GM21381 (cell line): ENCODE measurements around the gene MAGI1.

ENCODE experiments used
- ATAC-seq: cut with Tn5 transposase; IDR thresholded peaks from one replicate; pipeline ENCODE4 v1.9.1; 2021; ENCODE audit warnings: mild to moderate bottlenecking, moderate library complexity; ENCODE audit not compliant: unreplicated experiment

MAGI1 gene

DNA sequence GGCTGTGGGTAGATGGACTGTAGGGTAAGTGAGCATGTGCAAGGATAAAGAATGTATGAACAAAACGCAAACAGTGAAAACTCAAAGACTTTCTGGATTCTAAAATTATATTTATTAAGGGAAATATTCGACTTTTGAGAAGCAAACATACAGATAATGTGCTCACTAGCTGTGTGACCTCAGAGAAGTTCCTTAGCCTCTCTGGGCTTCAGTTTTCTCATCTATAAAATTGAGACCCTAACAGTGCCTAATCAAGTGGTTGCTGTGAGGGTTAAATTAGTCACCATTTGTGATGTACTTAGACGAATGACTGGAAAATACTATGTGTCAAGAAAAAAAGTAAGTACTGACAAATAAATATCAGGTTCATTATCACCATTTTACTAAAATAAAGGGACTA, 261.7 kb downstream of the MAGI1 start:
- ATAC-seq: no peak

DNA sequence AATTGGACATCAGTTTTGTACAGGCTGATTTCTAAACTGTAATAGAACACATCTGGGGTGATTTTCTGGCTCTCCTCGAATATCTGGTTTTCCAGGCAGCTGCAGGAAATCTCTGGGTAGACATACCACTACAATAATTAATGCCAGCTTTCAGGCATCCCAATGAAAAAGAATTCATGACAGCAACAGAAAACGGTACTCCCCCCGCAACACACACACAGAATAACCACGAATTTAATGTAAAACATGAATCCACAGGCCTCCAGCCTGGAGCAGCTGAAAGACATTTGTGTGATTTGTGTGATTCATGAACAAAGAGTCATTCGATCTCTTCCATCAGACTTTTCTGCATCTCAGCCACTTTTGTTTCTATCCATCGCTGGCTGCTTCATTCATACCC, 262.2 kb downstream of the MAGI1 start:
- ATAC-seq: no peak

DNA sequence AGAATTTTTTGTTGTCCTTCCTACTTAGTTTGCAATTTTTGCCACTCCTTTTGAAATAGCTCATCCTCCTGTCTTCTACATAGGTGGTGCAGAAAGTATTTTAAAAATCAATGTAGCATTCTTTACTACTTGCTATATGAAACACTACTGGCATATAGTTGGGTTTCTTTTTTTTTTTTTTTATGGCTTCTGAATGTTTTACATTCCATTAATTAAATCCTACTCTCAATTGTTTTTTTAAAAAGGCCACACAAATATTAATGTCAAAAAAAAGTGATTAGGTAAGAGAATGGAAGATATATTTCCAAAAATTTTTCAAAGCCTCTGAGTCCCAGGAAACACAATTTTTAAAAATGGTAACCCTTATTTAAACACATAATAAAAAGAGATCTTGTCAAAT, 262.6 kb downstream of the MAGI1 start:
- no peak for ATAC-seq

DNA sequence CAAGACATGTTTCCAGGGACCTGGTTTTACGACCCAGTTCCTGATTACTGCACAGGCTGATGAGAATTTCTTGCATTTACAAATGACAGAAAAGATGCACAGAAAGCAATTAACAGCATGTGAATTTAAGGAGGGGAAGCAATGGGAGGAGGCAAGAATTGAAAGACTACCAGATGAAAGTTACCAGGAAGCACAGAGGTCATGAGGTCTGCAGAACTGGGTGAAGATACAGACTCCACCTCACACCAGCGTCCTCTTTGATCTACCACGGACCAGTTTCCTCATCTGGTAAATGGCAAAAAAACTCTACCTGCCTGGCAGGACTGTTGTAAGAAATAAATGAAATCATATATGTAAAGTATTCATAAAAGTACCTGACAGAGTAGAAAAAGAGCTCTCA, 266.0 kb downstream of the MAGI1 start:
- ATAC-seq: no peak

DNA sequence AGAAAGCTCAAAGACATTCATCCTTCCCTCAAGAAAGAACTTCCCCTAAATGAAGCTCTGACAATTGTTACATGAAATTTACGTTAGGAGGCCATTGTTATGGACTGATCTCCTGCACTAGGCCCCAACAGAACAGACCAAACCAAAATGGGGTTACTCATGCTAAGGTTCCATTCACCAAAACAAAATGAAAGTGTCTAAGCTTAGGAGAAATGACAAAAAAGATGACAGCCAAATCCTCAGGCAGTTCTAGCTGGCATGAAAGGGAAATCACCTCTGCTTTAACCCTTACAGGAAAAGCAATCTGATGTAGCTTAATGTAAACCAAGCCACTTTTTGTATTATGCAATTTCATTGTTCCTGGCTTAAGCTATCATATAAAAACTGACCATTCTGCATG, 271.2 kb downstream of the MAGI1 start:
- no peak for ATAC-seq

DNA sequence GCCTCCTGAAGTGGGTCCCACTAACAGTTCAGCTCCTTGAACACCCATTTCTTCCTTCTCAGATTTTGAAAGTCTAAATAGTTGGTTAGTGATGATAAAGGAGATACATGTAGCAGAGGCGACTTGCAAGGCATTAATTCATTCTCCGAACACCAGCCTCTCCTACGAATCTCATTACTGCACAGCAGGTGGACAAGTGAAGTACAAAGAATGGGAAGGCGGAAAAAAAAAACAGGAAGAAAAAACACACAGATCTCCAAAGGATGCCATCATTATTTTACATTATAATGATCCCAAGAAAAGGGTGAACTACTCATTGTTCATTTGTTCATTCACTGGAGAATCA, 276.5 kb downstream of the MAGI1 start:
- ATAC-seq: no peak

DNA sequence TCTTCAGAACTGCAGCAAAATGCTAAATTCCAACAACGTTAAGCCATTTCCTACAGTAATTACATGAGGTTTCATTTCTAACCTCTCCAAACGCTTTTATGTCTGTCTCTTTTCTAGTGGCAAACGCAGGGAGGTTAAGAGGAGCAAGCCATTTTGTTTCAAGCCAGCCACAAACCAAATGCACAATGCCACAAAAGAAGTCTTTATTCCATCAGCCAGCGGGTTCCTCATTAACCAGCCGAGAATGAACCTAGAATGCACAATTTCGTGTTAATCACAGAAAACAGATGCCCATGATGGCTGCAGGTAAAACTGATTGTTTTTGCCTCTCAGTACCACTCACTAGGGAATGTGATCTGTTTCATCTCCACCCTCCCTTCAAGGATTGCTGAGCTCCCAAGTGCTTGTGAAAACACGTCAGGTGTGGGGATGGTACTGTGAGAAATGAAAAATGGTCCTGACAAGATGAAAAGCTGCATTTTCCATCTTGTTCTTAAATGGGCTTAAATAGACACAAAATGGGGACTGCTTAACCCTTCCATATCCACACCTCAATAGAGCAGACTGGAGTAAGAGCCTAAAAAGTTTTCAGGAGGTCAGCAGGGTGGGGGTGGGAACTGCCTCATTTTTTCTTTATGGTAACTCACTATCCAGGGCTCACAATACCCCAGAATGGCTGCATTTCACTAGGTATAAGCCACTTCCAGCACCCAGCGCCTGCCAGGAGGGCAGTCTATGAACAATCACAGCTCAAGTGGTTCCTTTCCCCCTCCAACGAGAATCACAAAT, 277.1 kb downstream of the MAGI1 start:
- ATAC-seq: no peak

DNA sequence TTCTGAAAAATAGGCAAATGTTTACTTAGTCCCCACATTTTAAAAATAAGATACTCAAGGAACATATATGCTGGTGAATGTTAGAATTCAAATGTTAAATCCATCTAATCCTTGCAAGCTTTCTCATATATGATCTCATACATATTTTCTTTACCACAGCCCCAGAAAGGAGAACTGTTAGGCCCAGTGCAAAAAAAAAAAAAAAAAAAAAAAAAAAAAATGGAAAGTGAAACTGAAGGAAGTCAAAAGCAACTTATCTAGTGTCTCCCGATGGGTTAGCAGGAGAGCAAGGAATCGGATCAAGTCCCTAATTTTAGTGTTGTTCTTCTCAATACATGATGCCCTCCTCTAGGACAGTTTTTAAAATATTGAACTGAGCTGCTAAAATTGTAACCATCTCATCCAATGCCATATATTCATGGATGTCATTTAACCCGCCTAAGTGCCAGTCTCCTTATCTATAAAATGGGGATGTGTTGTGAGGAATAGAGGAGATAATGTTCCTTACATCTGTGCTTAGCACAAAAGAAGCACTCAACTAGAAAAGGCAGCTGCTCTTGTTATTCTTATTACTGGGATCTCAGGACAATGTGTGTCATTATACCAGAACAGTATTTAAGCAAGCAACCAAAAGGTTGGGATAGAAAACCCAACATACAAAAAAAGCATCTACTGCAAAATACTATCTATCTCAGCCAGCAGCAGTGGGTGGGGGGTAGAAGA, 279.7 kb downstream of the MAGI1 start:
- no peak for ATAC-seq

DNA sequence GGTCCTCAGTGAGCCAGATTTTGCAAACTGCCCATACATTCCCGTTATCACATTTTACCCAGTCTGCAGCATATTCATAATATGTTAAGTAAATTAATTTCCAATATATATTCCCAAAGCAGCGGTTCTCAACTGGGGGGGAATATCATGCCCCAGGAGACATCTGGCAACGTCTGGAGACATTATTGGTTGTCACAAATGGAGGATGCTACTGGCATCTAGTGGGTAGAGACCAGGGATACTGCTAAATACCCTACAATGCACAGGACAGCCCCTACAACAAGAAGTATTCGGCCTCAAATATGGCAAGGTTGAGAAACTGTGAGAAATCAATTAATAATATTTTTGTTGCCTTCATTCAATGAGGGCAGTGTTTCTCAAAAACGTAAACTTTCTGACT, 280.3 kb downstream of the MAGI1 start:
- ATAC-seq: no peak

DNA sequence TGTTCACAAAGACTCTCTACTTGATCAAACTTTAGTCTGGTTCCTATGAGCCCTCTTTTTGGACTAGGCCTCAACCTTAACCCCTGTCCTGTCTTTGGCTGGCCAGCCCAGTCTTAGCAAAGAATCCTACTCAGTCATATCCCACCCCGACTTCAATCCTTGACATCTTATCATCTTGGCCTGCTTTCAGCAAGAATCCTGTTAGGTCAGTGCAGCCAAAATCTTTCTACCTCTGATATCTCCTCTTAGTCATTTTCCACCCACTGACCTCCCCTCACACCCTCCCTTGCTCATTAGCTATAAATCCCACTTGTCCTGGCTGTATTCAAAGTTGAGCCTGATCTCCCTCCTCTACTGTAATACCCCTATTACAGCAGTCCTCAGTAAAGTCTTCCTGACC, 286.1 kb downstream of the MAGI1 start:
- no peak for ATAC-seq

DNA sequence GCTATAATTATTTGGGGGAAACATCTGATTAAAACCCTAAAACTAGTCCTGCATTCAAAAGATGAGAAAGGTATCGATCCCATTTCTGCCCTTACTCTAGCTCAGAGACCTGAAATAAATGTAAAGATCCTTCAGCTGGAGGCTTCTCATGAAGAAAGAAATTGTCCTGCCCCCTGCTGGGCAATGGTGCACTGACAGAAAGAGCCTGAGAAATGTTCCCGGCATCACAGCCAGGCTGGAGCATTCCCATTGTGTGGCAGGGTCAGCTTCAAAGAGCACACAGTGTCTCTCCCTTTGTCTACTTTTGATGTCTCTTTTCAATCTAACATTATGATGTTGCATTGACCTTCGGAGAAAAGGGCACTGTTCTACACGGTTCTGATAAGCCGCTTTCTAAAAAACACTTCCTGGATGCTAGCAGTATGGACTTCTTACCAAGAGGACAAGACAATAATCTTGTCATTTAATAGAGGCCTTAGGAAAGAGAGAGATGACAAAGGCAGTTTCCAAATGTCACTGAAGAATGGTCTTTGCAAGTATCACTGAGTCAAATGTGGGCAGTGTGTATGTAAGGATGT, 287.5 kb downstream of the MAGI1 start:
- no peak for ATAC-seq

DNA sequence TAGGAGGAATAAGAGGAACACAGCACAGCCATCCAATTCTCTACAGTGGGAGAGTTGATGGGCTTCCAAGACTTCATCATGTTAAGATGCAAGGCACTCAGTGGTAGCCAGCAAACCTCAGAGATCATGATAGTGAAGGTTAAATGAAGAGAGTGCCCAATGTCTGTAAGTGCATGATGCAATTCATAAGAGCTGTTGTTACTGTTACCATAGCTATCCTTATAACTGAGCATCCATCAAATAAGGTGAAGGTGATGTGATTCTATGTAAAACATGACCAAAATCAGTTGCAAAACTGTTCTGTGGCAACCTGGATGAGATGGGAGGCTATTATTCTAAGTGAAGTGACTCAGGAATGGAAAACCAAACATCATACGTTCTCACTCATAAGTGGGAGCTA, 289.7 kb downstream of the MAGI1 start:
- ATAC-seq: no peak

DNA sequence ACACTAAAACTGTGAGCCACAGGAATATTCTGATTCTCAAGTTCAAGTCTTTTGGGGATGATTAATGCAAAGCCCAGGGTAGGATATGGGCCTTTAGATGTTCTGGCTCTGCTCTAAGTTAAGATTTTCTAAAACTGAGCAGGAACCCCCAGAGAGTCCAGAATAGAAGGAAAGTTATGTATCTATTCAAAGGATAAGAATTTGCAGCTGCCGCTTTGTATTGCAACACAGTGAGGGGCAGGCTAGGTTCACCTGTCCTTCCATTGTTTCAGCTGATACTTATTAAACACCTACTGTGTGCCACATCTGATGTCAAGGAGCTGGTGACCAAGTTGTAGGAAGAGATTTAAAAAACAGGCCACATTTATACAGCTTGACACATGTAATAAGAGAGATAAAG, 290.4 kb downstream of the MAGI1 start:
- no peak for ATAC-seq

DNA sequence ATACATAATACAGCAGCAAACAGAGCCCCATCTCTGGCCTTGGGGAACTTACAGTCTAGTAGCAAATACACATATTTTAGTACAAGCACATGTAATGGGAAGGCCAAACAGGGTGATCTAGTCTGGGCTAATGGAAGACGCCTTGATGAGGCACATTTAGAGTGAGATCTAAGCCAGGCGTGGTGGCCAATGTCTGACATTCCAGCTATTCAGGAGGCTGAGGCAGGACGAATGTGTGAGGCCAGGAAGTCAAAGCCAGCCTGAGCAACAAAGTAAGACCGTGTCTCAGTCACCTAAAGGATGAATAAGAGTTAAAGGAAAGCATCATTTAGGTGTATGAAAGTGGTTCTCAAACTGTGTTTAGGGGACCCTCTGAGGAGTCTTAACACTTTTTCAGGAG, 291.9 kb downstream of the MAGI1 start:
- ATAC-seq: no peak

DNA sequence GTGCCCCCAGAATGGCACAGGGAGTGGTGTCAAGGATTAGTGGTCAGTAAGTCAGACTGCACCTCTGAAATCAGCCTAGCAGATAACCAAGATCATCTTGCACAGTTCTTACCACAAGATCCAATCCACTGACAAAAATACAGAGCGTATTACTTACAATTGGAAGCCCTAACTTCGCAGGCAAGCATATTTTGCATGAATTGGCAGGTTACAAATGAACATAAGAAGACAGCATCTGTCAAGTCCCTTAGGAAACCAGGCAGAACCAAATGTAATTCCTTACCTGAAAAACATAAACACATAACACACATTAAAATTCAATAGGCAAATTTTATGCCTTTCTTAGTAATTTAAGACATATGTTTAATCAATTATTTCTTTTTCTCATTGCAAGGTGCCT, 293.4 kb downstream of the MAGI1 start:
- no peak for ATAC-seq

DNA sequence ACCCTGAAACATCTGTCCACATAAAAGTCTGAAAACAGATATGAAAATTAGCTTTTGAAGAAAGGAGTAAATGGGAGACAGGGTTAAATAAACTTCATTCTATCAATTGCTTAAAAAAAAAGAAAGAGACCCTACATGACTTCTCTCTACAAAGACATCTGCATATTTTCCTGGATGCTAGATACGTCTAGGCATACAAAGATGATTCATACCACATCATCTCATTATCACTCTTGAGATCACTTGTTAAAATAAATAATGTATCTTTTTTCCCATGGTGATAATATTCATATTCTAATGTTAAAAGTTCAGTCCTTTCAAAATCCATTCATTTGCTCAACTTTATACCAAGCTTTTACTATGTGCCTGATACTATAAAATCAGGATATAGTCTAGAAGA, 295.8 kb downstream of the MAGI1 start:
- ATAC-seq: no peak

DNA sequence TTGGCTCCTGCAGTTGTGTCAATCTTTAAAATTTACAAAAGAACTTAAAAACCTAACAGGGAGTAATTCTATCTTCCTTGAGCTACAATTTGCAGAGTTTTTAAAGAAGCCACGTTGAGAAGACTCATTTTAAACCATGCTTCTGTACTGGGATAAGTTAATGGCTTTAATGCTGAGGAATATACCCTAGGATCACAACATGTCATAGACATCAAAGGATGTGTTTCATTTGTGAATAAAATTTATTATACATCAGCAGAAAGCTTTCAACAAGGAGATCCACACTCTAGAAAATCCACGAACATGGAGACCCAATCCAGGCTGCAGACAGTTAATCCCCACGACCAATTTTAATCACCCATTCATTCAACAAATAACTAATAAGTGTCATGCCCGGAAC, 297.2 kb downstream of the MAGI1 start:
- no peak for ATAC-seq

DNA sequence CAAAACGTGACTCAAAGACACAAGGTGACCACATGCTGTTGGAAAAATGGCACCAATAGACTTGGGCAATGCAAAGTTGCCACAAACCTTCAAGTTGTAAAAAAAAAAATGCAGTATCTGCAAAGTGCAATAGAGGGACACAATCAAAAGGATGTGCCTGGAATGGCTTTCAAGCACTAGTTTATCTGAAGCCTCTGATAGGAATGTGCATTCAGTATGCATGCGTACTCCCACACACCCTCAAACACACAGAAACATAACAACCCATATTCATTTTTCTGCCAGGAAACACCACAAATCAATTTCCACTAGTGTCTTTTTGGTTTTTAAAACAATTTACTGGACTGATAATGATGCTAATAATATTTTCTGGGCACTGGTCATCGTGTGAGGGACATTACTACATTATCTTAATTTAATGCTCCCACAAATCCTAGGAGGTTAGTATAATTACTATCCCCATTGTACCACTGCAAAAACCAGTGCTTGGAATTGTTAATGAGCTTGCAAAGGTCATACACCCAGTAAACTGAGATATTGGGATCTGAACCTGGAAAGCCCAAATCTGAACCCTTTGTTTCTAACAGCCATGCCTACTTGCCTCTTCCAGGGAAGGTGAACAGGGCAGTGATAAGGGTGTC, 298.7 kb downstream of the MAGI1 start:
- ATAC-seq: no peak

DNA sequence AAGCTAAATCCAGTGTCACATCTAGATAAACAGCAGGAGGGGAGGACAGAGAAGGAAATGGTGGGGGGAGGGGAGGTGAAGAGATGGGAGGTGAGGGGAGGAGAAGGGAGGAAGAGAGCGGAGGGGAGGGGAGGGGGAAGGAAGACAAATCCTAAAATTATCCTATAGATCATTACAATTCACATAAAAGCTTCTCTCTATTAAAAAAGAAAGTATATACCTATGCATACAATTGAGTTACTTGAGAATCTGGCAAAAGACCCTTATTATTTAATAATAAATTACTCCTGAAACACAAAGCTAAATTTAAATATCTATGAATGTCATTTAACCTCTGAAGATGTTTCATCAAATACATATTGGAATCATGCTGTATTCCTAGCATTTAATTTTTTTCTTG, 303.9 kb downstream of the MAGI1 start:
- ATAC-seq: no peak

DNA sequence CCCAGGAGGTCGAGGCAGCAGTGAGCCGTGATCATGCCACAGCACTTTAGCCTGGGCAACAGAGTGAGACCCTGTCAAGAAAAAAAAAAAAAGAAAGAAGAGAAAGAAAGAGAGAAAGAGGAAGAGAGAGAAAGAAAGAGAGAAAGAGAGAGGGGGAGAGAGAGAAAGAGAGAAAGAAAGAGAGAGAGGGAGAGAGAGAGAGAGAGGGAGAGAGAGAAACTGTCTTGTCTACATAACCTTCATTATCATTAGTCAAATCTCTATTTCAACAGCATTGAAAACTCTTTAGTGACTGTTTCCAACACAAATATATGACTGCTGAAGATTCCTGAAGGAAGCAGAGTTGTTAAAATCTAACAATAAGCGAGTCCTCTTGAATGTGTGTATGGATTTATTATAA, 304.3 kb downstream of the MAGI1 start:
- ATAC-seq: no peak

DNA sequence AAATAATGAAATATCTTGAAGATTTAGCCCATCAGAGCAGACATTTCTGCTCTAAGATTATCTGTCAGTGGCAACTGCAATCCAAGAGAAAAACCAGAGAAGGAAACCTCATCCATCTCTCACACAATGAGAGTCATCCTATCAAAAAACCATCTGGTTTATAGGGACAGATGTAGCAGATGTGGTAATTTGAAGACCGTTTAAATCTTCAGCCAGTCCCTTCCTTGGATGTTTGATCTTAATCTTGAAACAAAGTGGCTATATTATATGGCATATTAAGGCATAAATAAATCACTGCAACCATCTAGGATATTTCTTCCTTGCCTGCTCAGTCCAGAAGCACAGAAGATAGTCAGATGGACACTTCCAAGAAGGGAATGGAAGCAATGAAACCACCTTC, 305.3 kb downstream of the MAGI1 start:
- ATAC-seq: no peak
